Activated CD4-positive, alpha-beta T cell treated with anti-CD3 and anti-CD28 coated beads for 1 hour (primary cell): Measurements from ENCODE around the gene SEC61B.

Experiments
- DNase-seq: peaks from one replicate; pipeline ENCODE4 v3.0.0-alpha.2; 2020

Gene SEC61B

GRCh38 chr9:99221621-99222415, at the start of gene SEC61B, which contains the start of gene ALG2:
TSS of gene SEC61B (plus strand) at chr9:99222282. CDS start at chr9:99222364, 82 bp downstream.
TSS of gene ALG2 (minus strand) at chr9:99221942. CDS start at chr9:99221894, 48 bp downstream.
- DNase-seq = peak; percentile 86

DNA sequence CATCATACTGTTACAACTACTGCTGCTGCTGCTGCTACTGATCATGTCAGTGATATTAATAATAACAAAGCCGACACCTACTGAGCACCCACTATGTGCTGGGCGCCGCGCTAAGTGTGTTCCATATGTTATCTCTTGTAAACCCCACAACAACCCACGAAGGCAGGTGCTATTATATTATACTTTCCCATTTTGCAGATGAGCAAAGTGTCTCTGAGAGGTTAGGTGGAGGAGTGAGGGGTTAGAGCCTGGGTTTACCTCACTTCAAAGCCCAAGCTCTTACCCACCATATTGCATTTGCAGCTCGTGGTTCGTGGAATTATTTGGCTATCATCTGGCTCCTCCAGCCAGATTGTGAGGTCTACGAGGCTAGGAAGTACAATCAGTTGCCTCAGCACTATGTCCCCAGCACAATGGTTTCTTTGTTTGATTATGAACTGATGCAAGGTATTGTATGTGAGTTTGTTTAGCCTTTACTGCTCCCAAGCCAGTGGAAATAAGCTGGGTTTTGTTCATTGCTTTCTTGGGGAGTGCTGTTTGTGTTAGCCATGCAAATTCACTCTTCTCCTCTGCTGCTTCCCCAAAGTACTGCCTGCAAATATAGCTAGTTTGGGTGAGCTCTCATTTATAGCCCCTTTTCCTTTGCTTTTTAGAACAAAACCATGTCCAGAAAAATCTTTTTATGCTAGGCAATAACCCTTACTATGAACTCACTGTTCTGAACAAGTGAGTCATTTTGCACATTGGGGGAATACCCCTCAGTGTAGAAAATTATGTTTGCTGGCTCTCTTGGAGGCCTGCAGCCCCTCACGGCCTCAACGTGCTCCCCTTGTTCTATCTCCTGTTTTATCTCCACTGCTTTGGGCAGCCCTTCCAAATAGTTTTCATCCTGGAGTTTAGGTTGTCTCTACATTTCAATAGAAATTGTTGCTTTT, 48.2 kb upstream of the SEC61B start:
- DNase-seq = no peak

- DNase-seq = no peak
Observed at GRCh38 chr9:99176527-99177013, 45.5 kb upstream of the SEC61B start.

DNA sequence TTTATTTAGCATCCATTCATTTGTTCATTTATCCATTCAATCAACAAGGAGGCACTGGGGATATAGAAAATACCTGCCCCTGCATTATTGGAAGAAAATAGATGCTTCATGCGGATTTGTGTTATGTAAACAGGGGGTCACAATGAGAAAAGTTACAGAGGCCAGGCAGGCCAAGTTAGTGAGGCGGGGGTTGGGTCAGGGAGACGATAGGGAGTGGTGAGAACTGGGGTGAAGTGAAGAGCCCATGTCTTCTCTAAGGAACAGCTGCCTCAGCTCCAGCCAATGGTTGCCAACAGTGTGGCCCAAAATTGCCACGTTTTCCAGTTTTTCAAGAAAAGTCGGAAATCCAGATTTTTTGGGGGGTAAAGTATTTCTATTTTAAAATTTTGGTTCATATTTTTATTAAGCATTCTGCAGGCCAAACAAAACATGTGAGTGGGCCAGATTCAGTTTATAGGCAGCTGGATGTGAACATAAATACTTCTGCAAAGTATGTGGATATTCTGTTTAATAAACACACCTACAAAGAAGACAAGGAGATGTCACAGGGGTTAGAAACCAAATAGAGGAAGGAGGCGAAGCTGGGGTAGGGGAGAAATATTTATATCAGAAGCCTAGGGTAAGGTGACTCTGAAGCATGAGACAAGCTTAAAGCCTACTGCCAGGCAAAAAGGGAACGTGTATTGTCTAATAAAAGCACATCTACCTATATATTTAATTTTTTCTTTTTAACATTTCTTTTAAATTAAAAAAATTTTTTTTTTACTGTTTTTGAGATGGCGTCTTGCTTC, 44.3 kb upstream of the SEC61B start:
- DNase-seq = no peak

- DNase-seq = no peak
Observed at GRCh38 chr9:99178912-99179872, 42.9 kb upstream of the SEC61B start.

GRCh38 chr9:99180199-99180598, 41.9 kb upstream of the SEC61B start:
- DNase-seq = no peak

DNA sequence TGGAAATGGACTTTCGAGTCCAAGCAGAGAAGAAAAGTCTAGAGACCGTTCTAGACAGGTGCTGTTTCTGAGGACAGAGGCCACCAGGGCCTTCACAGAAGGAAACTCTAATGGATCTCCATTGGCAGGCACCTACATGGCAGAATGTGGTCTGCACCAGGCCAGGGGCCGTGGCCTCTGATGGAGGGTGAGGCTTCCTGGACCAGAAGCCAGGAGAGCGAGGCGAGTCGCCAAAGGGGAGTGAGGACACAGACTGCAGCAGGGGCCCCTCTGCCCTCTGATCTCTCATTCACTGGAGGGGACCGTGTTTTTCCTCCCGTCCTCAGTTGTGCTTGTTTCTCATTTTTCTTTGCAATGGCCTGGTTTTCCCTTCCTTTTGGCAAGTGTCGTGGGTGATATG, 41.4 kb upstream of the SEC61B start:
- no peak for DNase-seq

- DNase-seq = no peak
Observed at GRCh38 chr9:99181206-99181605, 40.9 kb upstream of the SEC61B start.

DNA sequence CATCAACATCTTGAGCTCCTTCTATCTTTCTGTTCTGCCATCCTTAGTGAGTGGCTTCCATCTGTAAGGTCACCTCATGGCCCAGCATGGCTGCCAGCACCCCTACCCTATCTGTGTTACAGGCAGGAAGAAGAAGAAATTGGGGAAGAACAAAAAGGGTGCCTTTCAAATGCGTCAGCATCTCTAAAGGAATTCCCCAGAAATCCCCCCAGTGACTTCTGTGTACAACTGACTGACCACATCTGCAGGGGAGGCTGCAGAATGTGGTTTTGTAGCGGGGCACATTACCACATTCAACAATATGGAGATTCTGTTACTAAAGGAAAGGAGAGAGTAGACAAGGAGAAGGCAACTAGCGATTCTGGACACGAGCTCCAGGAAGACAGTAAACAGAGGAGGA, 40.5 kb upstream of the SEC61B start:
- no peak for DNase-seq

DNA sequence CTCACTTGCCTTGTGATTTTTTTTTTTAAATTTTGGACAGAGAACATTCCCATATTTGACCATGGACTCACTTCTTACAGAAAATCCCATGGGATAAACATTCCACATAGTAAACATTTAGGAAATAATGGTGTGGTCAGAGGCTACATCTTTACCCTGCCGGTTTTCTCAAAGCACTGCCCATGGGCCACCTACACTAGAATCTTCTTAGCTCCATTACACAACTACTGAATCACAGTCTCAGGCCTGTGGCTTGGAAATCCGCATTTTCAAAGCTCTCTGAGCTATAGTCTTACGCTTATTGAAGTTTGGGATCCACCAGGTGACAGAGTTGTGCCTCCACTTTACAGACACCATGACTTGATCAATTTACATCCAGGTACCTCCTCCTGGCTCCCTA, 39.7 kb upstream of the SEC61B start:
- DNase-seq = no peak

DNA sequence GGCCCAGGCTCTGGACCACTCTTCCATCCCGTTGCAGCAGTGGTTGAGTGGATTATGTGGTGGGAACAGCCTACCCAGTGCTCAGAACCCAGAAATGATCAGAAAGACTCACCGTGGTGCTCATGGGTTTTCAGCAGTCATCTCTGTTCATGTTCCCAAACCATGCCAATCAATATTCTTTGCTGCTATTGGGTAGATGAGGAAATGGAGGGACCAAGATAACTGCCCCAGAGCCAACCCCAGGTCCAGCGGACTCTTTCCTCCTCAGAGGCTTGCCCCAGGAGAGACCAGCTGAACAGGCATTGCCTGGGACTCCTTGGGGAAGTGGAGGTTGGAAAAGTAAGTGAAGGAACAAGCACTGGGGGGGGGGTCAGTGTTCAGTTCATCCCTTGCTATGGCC, 38.5 kb upstream of the SEC61B start:
- DNase-seq = no peak

DNA sequence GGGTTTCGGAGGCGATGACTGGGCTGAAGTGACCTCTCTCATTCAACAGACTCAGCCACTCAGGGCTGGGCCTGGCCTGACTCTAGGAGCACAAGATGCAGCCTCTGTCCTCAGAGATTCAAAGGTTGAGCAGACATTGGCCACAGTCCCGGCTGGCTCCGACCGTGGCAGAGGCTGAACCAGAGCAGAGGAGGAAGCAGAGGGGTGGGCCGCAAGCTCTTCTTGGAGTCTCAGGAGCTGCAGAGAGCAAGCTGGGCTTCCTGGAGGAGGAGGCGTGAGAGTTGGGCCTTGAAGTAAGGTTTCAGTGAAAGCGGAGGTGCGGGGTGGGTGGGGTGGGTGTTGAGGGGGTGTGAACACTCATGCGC, 38.0 kb upstream of the SEC61B start:
- DNase-seq = no peak

DNA sequence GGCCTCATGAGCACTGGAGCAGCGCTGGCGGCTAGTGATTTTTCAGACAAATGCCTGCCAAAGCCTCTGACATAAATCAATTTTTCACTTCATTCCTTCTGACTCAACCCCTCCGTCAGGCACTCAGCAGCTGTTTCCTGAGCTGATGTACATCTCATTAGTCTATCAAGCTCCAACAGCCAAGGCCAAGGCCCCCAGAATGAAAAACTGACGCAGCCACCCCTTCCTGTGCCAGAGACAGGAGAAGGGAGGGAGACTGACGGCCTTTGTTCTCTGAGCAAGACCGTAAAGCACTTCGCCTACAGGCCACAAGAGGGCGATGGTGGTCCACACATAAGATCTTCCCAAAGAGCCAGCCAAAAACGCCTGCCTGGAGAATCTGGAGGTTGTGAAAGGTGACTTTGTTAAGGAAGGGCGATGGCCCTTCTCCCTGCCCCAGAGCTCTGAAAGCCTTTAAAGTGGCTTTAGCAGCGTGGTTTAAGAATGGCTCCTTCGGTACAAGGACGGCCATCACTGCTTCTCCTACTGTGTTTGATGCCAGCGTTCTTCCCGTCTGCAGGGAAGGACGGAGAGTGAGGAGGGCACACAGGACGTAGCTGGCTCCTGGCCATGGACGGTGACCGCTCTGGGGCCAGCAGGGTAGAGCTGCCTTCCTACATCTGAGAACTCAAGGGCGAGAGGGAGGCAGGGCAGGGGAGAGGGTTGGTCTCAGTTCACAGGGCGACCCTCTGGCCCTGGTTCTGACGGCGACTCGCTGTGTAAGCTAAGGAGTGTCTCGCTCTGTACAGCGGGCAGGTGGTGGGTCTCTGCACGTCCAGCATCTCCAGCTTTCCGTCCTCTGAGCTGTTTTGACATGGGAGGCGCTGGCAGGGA, 37.4 kb upstream of the SEC61B start:
- peak; percentile 54 for DNase-seq

DNA sequence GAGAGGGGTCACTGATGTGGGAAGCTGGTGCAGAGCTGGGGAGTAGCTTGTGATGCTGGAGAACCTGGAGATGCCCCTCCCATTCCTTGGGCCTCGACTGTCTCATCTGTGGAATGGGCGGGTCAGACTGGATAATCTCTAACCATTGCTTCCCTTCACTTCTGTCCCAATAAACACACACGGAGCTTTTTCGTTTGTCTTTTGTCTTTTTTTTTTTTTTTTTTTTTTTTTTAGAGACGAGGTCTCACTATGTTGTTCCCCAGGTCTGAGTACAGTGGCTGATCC, 36.8 kb upstream of the SEC61B start:
- DNase-seq = no peak

- DNase-seq = no peak
Observed at GRCh38 chr9:99185934-99186333, 36.1 kb upstream of the SEC61B start.

DNA sequence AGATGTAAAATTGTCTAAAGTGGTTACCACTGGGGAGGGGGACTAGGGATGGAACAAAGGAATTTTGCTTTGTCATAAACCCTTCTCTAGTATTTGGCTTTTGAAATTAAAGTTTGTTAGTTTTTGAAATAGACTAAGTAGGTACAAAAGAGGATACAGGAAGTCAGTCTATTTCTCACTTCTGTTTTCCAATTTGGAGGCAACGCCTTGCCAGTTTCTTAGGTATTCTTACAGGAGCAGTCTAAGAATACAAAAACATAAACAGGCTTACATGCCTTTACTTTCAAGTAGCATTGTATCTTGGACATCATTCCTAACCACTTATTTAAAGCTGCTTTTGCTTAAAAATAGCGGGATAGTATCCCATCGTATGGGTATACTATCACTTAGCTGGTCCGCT, 34.8 kb upstream of the SEC61B start:
- DNase-seq = no peak

GRCh38 chr9:99189186-99189585, 32.9 kb upstream of the SEC61B start:
- DNase-seq = no peak

DNA sequence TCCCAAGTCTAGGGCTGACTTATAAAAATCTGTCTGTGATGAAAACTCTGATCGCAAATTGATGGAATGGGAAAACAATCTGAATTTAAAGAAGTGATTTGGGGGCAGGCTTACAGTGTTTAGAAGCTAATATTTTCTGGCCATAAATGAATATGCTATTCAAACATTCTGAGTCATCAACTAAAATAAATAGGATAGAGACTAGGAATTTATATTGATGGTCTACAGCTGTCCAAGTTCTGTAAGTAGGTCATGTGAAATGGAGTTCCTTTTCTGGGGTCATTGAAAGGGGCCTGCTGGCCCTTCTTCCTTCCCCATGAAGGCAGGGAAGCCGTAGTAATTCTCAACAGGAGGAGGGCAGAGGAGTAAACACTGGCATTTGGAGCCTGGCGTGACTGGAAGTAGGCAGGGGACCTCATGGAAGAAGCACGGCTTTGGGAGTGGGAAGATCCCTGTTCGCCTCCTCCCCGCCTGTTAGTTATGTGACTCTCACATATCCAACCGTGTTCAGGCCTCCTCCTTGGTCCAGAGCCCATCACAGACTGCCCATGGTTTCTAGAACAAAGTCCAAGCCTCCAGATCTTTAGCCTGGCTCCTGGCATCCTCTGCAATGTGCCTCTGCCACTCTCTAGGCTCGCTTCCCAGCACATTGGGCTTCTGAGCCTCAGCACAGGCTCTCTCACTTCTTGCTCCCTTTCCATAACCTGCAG, 32.0 kb upstream of the SEC61B start:
- no peak for DNase-seq

DNA sequence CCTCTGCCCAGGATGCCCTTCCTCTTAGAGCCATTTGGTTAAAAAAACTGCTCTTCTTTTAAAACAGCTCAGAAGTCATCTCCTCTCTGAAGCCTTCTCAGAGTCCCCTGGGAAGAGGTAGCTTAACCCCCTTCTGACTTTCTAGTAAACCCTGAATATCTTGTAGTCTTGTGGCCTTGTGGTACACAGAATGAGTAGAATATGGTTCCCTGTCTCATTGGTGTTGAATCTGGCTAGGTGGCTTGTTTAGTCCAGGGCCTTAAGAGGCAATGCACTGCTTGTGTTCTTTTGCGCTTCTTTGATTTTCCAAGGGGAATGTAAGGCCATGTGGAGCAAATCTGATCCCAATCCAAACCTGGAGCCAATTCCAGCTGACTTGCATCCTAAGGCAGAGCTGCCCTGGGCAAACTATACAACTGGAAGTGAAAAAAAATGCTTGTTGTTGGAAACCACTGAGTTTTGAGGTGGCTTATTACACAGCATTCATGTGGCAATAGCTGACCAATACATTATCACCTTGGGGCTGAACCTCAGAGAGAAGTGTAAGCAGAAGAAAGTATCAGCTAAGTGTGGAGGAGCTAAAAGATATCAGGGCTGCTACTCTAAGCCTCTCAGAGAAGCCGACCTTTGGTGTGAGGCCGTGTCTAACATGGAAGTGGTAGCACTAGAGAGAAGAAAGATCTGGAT, 31.3 kb upstream of the SEC61B start:
- DNase-seq = no peak
